HG02885 (cell line): ENCODE data around the gene CSMD2.

Source experiments
- ATAC-seq: cut with Tn5 transposase; IDR thresholded peaks from one replicate; pipeline ENCODE4 v1.9.1; 2021; ENCODE audit warnings: mild to moderate bottlenecking; ENCODE audit not compliant: unreplicated experiment, poor library complexity

Gene CSMD2

GRCh38 chr1:33836911-33837310 is 328.1 kb downstream of the CSMD2 start:
- ATAC-seq: no peak

GRCh38 chr1:33828654-33829053 is 336.4 kb downstream of the CSMD2 start:
- no peak for ATAC-seq

GRCh38 chr1:33828059-33828458 is 337.0 kb downstream of the CSMD2 start:
- ATAC-seq: no peak

GRCh38 chr1:33826711-33827110 is 338.3 kb downstream of the CSMD2 start:
- ATAC-seq: no peak

- ATAC-seq: no peak
Observed at GRCh38 chr1:33826311-33826710, 338.7 kb downstream of the CSMD2 start.

GRCh38 chr1:33825506-33825905 is 339.5 kb downstream of the CSMD2 start:
- no peak for ATAC-seq

GRCh38 chr1:33824971-33825370 is 340.1 kb downstream of the CSMD2 start:
- ATAC-seq: no peak

GRCh38 chr1:33824321-33824720 is 340.7 kb downstream of the CSMD2 start:
- ATAC-seq: no peak

GRCh38 chr1:33823830-33824229 is 341.2 kb downstream of the CSMD2 start:
- ATAC-seq: no peak

GRCh38 chr1:33823401-33823800 is 341.6 kb downstream of the CSMD2 start:
- no peak for ATAC-seq

- no peak for ATAC-seq
Observed at GRCh38 chr1:33822396-33822795, 342.6 kb downstream of the CSMD2 start.

GRCh38 chr1:33821291-33821690 is 343.7 kb downstream of the CSMD2 start:
- ATAC-seq: no peak

- no peak for ATAC-seq
Observed at GRCh38 chr1:33820804-33821203, 344.2 kb downstream of the CSMD2 start.

- no peak for ATAC-seq
Observed at GRCh38 chr1:33819913-33820311, 345.1 kb downstream of the CSMD2 start.

- ATAC-seq: no peak
Observed at GRCh38 chr1:33819290-33819912, 345.6 kb downstream of the CSMD2 start.

- ATAC-seq: no peak
Observed at GRCh38 chr1:33818071-33818470, 347.0 kb downstream of the CSMD2 start.

- ATAC-seq: no peak
Observed at GRCh38 chr1:33815061-33815460, 350.0 kb downstream of the CSMD2 start.

GRCh38 chr1:33814166-33814565 is 350.9 kb downstream of the CSMD2 start:
- no peak for ATAC-seq

- ATAC-seq: no peak
Observed at GRCh38 chr1:33810571-33810970, 354.5 kb downstream of the CSMD2 start.

- no peak for ATAC-seq
Observed at GRCh38 chr1:33805988-33806387, 359.0 kb downstream of the CSMD2 start.

GRCh38 chr1:33802268-33802667 is 362.8 kb downstream of the CSMD2 start:
- ATAC-seq: no peak

GRCh38 chr1:33797849-33798248 is 367.2 kb downstream of the CSMD2 start:
- ATAC-seq: no peak

- no peak for ATAC-seq
Observed at GRCh38 chr1:33792651-33793050, 372.4 kb downstream of the CSMD2 start.
